ENCODE data around the gene SPRR1B.
"Not testable (repeated sequence)": the region's sequence is repeated elsewhere in the genome, so short reads cannot be mapped to it uniquely, and the experiment has no call there.

SPRR1B gene

DNA sequence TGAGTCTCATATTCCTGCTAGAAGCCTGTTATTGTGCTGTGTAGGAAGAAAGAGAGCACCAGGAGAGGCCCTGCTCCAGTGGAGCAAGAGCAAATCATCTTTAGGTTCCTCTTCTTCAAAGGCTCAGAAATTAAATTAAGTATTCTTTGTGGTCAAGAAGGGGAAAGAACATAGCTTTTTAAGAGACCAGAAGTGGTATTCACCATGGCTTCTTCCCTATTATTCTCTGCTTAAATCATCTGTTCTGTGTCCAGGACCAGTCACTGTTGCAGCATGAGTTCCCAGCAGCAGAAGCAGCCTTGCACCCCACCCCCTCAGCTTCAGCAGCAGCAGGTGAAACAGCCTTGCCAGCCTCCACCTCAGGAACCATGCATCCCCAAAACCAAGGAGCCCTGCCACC, 1.1 kb downstream of the SPRR1B start:
- TF ChIP-seq, protein P1, sequence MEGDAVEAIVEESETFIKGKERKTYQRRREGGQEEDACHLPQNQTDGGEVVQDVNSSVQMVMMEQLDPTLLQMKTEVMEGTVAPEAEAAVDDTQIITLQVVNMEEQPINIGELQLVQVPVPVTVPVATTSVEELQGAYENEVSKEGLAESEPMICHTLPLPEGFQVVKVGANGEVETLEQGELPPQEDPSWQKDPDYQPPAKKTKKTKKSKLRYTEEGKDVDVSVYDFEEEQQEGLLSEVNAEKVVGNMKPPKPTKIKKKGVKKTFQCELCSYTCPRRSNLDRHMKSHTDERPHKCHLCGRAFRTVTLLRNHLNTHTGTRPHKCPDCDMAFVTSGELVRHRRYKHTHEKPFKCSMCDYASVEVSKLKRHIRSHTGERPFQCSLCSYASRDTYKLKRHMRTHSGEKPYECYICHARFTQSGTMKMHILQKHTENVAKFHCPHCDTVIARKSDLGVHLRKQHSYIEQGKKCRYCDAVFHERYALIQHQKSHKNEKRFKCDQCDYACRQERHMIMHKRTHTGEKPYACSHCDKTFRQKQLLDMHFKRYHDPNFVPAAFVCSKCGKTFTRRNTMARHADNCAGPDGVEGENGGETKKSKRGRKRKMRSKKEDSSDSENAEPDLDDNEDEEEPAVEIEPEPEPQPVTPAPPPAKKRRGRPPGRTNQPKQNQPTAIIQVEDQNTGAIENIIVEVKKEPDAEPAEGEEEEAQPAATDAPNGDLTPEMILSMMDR (IDR thresholded peaks at IDR 0.05; ENCODE audit: extremely low read depth, insufficient read depth, missing control alignments) = no peak
- in situ Hi-C loops (cut with MboI; ENCODE audit: low pct_unique_long_range_greater_than_20kb, low sequenced_read_pairs, unreplicated experiment) = no loop called here
- no peak for DNase-seq (ENCODE audit: low spot score)

GRCh38 chr1:153032677-153033308, 1.8 kb downstream of the SPRR1B start:
- peak; percentile 11 for DNase-seq (ENCODE audit: low spot score)
- in situ Hi-C loops (cut with MboI; ENCODE audit: low pct_unique_long_range_greater_than_20kb, low sequenced_read_pairs, unreplicated experiment) = no loop called here
- TF ChIP-seq, protein P1 (IDR thresholded peaks at IDR 0.05; ENCODE audit: extremely low read depth, insufficient read depth, missing control alignments) = peak; percentile 24

DNA sequence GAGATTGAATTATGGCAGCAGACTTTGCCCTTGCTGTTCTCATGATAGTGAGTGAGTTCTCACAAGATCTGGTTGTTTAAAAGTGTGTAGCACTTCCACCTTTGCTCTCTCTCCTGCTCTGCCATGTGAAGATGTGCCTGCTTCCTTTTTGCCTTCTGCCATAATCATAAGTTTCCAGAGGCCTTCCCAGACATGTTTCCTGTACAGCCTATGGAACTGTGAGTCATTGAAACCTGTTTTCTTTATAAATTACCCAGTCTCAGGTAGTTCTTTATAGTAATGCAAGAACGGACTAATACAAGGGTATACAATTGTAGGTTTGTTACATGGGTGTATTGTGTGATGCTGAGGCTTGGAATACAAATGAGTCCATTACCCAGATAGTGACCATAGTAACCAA, 4.2 kb downstream of the SPRR1B start:
- in situ Hi-C loops (cut with MboI; ENCODE audit: low pct_unique_long_range_greater_than_20kb, low sequenced_read_pairs, unreplicated experiment) = no loop called here
- TF ChIP-seq, protein P1 (IDR thresholded peaks at IDR 0.05; ENCODE audit: extremely low read depth, insufficient read depth, missing control alignments) = no peak
- DNase-seq (ENCODE audit: low spot score) = no peak

GRCh38 chr1:153040950-153041631, 10.1 kb downstream of the SPRR1B start, which contains the start of gene SPRR2D:
SPRR2D (minus strand) TSS chr1:153041120; CDS start chr1:153040346, 774 bp downstream.
- TF ChIP-seq, protein P1 (IDR thresholded peaks at IDR 0.05; ENCODE audit: extremely low read depth, insufficient read depth, missing control alignments) = no peak
- no peak for DNase-seq (ENCODE audit: low spot score)
- in situ Hi-C loops (cut with MboI; ENCODE audit: low pct_unique_long_range_greater_than_20kb, low sequenced_read_pairs, unreplicated experiment) = no loop called here

- DNase-seq (ENCODE audit: low spot score) = no peak
- in situ Hi-C loops (cut with MboI; ENCODE audit: low pct_unique_long_range_greater_than_20kb, low sequenced_read_pairs, unreplicated experiment) = no loop called here
- TF ChIP-seq, protein P1 (IDR thresholded peaks at IDR 0.05; ENCODE audit: extremely low read depth, insufficient read depth, missing control alignments) = no peak
Measured at GRCh38 chr1:153049211-153049610, 18.2 kb downstream of the SPRR1B start.

- DNase-seq (ENCODE audit: low spot score); in situ Hi-C loops (cut with MboI; ENCODE audit: low pct_unique_long_range_greater_than_20kb, low sequenced_read_pairs, unreplicated experiment): not testable (repeated sequence)
Measured at GRCh38 chr1:153056111-153056510, 25.1 kb downstream of the SPRR1B start.

DNA sequence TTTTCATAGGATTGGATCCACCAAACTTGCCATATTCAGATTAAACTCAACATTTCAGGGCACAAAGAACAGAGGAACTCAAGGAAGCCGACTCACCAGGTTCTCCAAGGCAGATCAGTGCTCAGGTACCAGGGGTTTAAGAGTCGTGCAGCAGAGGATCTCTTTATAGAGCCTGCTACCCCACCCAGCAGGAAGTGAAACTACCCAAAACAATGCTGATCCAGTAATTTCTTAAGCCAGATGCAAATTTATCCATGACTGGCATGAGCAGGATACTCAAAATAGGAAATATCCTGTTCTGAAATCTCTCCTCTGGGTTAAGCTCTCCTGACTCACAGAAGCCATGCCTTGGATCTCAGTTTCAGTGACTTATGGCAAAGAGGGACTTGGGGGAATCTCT, 26.4 kb downstream of the SPRR1B start, which contains the start of gene SPRR2A:
TSS of gene SPRR2A (minus strand) at position 138 of the 400 bp plus-strand sequence. CDS start 777 bp downstream, outside the sequence.
- in situ Hi-C loops (cut with MboI; ENCODE audit: low pct_unique_long_range_greater_than_20kb, low sequenced_read_pairs, unreplicated experiment) = no loop called here
- no peak for DNase-seq (ENCODE audit: low spot score)
- TF ChIP-seq, protein P1 (IDR thresholded peaks at IDR 0.05; ENCODE audit: extremely low read depth, insufficient read depth, missing control alignments) = no peak

Data from GM13977 (cell line).